Kidney (tissue), 14 donors: ENCODE data around the gene STIM2. TPM values are rescaled to one million over a fixed set of nuclear protein-coding genes. Genes with fewer than 3 reads are reported as not detected.
"Not testable (repeated sequence)": the region's sequence is repeated elsewhere in the genome, so short reads cannot be mapped to it uniquely, and the experiment has no call there.

Source experiments
- DNase-seq, 5 donors: peaks; one replicate each; pipeline ENCODE4 v3.0.0-alpha.2; 2013 to 2020
- FAIRE-seq: peaks from 2 replicates; lab custom pipeline; 2012; peaks lifted over from hg19 to GRCh38; lab: Jason Lieb, UNC
- H3K27ac ChIP-seq, 2 donors: one replicate each; pipeline ENCODE4 v1.7.0; 2013; ENCODE audit warnings: low read depth in 2 of 2, low read length in 2 of 2, inconsistent platforms in 1 of 2
- H3K27me3 ChIP-seq: one replicate; pipeline ENCODE4 v1.7.1; 2013; ENCODE audit warnings: low read length, inconsistent platforms; ENCODE audit not compliant: control insufficient read depth, insufficient read depth
- H3K36me3 ChIP-seq, 3 donors: one replicate each; pipeline versions ENCODE4 v1.7.0 to v1.7.1; 2013; ENCODE audit warnings: low read length in 3 of 3, control low read depth in 1 of 3, inconsistent platforms in 1 of 3; ENCODE audit not compliant: insufficient read depth in 3 of 3, control insufficient read depth in 2 of 3
- H3K4me1 ChIP-seq, 3 donors: one replicate each; pipeline versions ENCODE4 v1.7.0 to v1.7.1; 2013; ENCODE audit warnings: low read length in 3 of 3, inconsistent platforms in 1 of 3, low read depth in 1 of 3; ENCODE audit not compliant: control insufficient read depth in 2 of 3, insufficient read depth in 2 of 3
- H3K4me3 ChIP-seq, 3 donors: one replicate each; pipeline versions ENCODE4 v1.7.0 to v1.8.1; 2013; ENCODE audit warnings: low read length in 3 of 3, control low read depth in 1 of 3, inconsistent platforms in 1 of 3
- H3K9ac ChIP-seq, 3 donors: one replicate each; pipeline versions ENCODE4 v1.7.0 to v1.7.1; 2013; ENCODE audit warnings: low read length in 3 of 3, control low read depth in 1 of 3, inconsistent platforms in 1 of 3
- H3K9me3 ChIP-seq, 3 donors: one replicate each; pipeline versions ENCODE4 v1.7.0 to v1.7.1; 2013; ENCODE audit warnings: low read length in 3 of 3, control low read depth in 1 of 3, inconsistent platforms in 1 of 3; ENCODE audit not compliant: control insufficient read depth in 2 of 3, insufficient read depth in 1 of 3
- intact Hi-C: fragments of 100-400 bp; cut with DNase I; formaldehyde crosslinking; loops from one replicate; pipeline ENCODE4 v1.11.1; 2022
- polyA plus RNA-seq: library from polyadenylated mRNA; stranded (reverse); fragments of 350-450 nt; fragmentation: Illumina TruSeq; extraction: RNeasy Lipid Tissue Mini Kit (QIAGEN cat#74804); gene quantifications from one replicate; pipeline ENCODE4 v1.2.3, GENCODE V29; 2014; ENCODE audit warnings: low read depth, low replicate concordance; ENCODE audit not compliant: insufficient read depth
- total RNA-seq: library from RNA; stranded (reverse); fragmentation: NEBNext Ultra II Directional; extraction: Animal tissue kit (Norgen Biotek cat#: 25700); gene quantifications from one replicate; pipeline ENCODE4 v1.2.1, GENCODE V29; 2021
- TF ChIP-seq, protein P1 (sequence below): IDR thresholded peaks from 3 replicates; pipeline ENCODE4 v1.5.1; 2012; ENCODE audit warnings: mild to moderate bottlenecking, moderate library complexity, borderline replicate concordance; ENCODE audit not compliant: insufficient read depth; ENCODE audit errors: extremely low read depth
- donor health status: control.
- donor health status: control.
- donor health status: control.
- donor health status: control.
- donor health status: control.
- donor health status: DM: yes; HTN: yes; CAD: no.
- donor health status: Normal renal cell carcinoma (clear cell type).

STIM2 gene
- total and polyA plus RNA-seq, 2 donors from 2014 or later = 27.8 to 38.9 TPM

DNA sequence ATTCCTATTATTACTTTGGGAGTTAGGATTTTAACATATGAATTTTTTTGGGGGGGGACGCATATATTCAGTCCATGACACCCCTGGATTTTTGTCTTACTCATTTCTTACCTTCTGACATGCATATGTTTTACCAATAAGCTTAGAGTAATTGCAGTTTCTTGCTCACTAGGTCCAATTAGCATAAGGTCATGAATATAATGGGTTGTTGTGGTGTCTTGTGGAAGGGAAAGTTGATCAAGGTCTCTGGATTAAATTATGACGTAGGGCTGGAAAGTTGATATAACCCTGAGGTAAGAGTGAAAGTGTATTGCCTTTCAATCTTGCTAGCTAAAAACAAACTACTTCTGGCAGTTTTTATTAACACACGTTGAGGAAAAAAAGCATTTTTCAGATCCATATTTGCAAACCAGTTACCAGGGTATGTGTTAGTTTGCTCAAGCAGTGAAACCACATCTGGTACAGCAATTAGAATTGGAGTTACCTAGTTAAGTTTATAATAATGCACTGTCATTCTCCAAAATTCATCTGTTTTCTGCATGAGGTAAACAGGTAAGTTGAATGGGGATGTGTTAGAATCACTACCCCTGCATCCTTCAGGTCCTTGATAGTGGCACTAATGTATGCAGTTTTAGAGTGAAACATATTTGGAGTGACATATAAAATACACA is 32.0 kb downstream of the STIM2 start:
- no peaks in the 10 kb centered on the region for H3K36me3 ChIP-seq
- TF ChIP-seq, protein P1, sequence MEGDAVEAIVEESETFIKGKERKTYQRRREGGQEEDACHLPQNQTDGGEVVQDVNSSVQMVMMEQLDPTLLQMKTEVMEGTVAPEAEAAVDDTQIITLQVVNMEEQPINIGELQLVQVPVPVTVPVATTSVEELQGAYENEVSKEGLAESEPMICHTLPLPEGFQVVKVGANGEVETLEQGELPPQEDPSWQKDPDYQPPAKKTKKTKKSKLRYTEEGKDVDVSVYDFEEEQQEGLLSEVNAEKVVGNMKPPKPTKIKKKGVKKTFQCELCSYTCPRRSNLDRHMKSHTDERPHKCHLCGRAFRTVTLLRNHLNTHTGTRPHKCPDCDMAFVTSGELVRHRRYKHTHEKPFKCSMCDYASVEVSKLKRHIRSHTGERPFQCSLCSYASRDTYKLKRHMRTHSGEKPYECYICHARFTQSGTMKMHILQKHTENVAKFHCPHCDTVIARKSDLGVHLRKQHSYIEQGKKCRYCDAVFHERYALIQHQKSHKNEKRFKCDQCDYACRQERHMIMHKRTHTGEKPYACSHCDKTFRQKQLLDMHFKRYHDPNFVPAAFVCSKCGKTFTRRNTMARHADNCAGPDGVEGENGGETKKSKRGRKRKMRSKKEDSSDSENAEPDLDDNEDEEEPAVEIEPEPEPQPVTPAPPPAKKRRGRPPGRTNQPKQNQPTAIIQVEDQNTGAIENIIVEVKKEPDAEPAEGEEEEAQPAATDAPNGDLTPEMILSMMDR = no peak
- intact Hi-C loops = no loop called here
- no peaks in the 10 kb centered on the region for H3K4me1 ChIP-seq
- H3K9me3 ChIP-seq = no peaks in the 10 kb centered on the region
- no peak overlapping the region for H3K27ac ChIP-seq
- FAIRE-seq = no peak
- H3K4me3 ChIP-seq = no peak overlapping the region
- no peaks in the 10 kb centered on the region for H3K27me3 ChIP-seq
- no peak overlapping the region for H3K9ac ChIP-seq
- no peak for DNase-seq

DNA sequence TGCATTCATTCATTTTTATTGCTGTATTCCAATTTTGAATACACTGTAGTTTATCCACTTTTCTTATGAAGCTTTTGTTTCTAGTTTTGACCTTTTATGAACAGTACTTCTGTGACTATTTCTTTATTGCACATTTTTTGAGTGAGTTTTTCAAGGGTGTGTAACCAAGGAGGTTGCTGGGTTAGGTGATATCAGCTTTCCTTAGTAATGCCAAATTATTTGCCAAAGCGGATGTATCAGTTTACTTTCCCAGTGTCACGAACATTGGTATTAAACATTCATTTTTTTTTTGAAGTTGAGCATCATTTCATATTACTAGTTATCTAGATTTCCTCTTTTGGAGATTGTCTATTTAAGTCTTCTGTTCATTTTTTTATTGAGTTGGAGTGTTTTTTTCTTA is 32.9 kb downstream of the STIM2 start:
- no peak for DNase-seq
- Histone ChIP-seq H3K4me3 (no peak overlapping the region), H3K9ac (no peak overlapping the region), H3K4me1 (no peaks in the 10 kb centered on the region), H3K27me3 (no peaks in the 10 kb centered on the region), H3K27ac (no peak overlapping the region), H3K36me3 (no peaks in the 10 kb centered on the region), H3K9me3 (no peaks in the 10 kb centered on the region)
- FAIRE-seq = no peak
- intact Hi-C loops = no loop called here
- TF ChIP-seq, protein P1 = no peak

DNA sequence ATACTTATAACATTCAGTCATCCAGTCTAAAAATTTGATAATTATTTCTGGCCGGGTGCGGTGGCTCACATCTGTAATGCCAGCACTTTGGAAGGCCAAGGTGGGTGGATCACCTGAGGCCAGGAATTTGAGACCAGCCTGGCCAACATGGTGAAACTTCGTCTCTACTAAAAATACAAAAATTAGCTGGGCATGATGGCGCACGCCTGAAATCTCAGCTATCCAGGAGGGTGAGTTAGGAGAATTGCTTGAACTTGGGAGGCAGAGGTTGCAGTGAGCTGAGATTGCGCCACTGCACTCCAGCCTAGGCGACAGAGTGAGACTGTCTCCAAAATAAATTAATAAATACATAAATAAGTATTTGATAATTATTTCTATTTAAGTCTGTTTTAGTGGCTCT is 34.2 kb downstream of the STIM2 start:
- DNase-seq, H3K27me3 ChIP-seq, H3K9ac ChIP-seq, intact Hi-C loops, FAIRE-seq, H3K4me3 ChIP-seq, H3K4me1 ChIP-seq, H3K9me3 ChIP-seq, H3K36me3 ChIP-seq, H3K27ac ChIP-seq: not testable (repeated sequence)

DNA sequence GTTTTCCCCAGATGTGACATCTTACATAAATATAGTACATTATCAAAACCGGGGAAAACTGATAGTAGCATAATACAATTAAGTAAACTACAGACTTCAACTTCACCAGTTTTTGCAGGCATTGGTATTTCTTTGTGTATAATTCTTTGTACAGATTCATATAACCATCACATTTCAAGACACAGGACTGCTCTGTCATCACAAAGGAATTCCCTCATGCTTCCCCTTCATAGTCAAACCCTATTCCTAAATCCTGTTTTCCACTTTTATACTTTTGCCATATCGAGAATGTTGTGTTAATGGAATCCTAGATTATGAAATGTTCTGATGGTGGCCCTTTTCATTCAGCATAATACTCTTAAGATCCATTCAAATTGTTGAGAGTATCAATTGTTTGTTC is 36.0 kb downstream of the STIM2 start:
- Histone ChIP-seq H3K36me3 (no peaks in the 10 kb centered on the region), H3K27ac (no peak overlapping the region), H3K4me3 (no peak overlapping the region), H3K9me3 (no peaks in the 10 kb centered on the region), H3K4me1 (no peaks in the 10 kb centered on the region), H3K9ac (no peak overlapping the region), H3K27me3 (no peaks in the 10 kb centered on the region)
- TF ChIP-seq, protein P1 = no peak
- FAIRE-seq = no peak
- no peak for DNase-seq
- intact Hi-C loops = no loop called here
